Natural killer cell (primary cell): ENCODE data around the gene HPCA. TPM values are rescaled to one million over a fixed set of nuclear protein-coding genes. Genes with fewer than 3 reads are reported as not detected.

ENCODE experiments used
- ATAC-seq, 3 donors: fragments of 150-1000 bp in 2 of 3; fragments of 200-7000 bp in 1 of 3; cut with Tn5 transposase; 1 replicate in 1 of 3; 2 replicates in 2 of 3; pipeline ENCODE4 v1.10.0; 2021; ENCODE audit warnings: mild to moderate bottlenecking in 2 of 3, moderate library complexity in 2 of 3
- DNase-seq, 2 donors: peaks; one replicate each; pipeline versions ENCODE4 v3.0.0 to v3.0.0-alpha.2; 2013 to 2021; ENCODE audit warnings: mixed read lengths in 1 of 2
- H3K27ac ChIP-seq: one replicate; pipeline ENCODE4 v1.5.1; 2013; ENCODE audit warnings: mild to moderate bottlenecking, low read length
- H3K27me3 ChIP-seq: one replicate; pipeline ENCODE4 v1.6.1; 2013; ENCODE audit warnings: low read length; ENCODE audit not compliant: control insufficient read depth, insufficient read depth
- H3K36me3 ChIP-seq: one replicate; pipeline ENCODE4 v1.6.1; 2013; ENCODE audit warnings: low read length; ENCODE audit not compliant: control insufficient read depth, insufficient read depth
- H3K4me1 ChIP-seq: one replicate; pipeline ENCODE4 v1.6.1; 2013; ENCODE audit warnings: low read length; ENCODE audit not compliant: control insufficient read depth, insufficient read depth
- H3K4me3 ChIP-seq: one replicate; pipeline ENCODE4 v1.5.1; 2013; ENCODE audit warnings: low read length
- H3K9me3 ChIP-seq: one replicate; pipeline ENCODE4 v1.6.1; 2013; ENCODE audit warnings: low read length; ENCODE audit not compliant: control insufficient read depth, insufficient read depth
- H3K27ac Mint-ChIP-seq, 2 donors: one replicate each; pipeline ENCODE4 v1.8.0; 2022; ENCODE audit warnings: mild to moderate bottlenecking in 2 of 2, mixed read lengths in 2 of 2, moderate library complexity in 1 of 2
- H3K27me3 Mint-ChIP-seq, 2 donors: one replicate each; pipeline ENCODE4 v1.8.0; 2022; ENCODE audit warnings: low read depth in 2 of 2, mixed read lengths in 2 of 2
- H3K36me3 Mint-ChIP-seq: one replicate; pipeline ENCODE4 v1.8.0; 2022; ENCODE audit warnings: mixed read lengths
- H3K4me1 Mint-ChIP-seq, 2 donors: one replicate each; pipeline ENCODE4 v1.8.0; 2022; ENCODE audit warnings: mixed read lengths in 2 of 2
- H3K4me3 Mint-ChIP-seq: one replicate; pipeline ENCODE4 v1.8.0; 2022; ENCODE audit warnings: mild to moderate bottlenecking, moderate library complexity, mixed read lengths
- H3K9me3 Mint-ChIP-seq, 2 donors: one replicate each; pipeline ENCODE4 v1.8.0; 2022; ENCODE audit warnings: mixed read lengths in 2 of 2
- CTCF ChIP-seq: fragments of 200-600 bp; IDR thresholded peaks from one replicate; pipeline ENCODE4 v1.8.0; 2022; ENCODE audit warnings: antibody characterized with exemption
- WGBS: methylation state at CpG from one replicate; pipeline ENCODE4 v1.1.7; 2013; ENCODE audit warnings: missing lambda C conversion rate; ENCODE audit not compliant: insufficient coverage; 5-methylcytosine and 5-hydroxymethylcytosine counted together
- intact Hi-C: fragments of 100-400 bp; cut with micrococcal nuclease; formaldehyde crosslinking; loops from one replicate; pipeline ENCODE4 v1.14.2; 2022
- total RNA-seq, 4 donors: library from RNA; stranded (reverse); fragments of 120-200 nt in 1 of 4; gene quantifications; one replicate each; pipeline versions ENCODE4 v1.2.3 to v1.2.4, GENCODE V29; 2013 to 2022

The HPCA gene
- total RNA-seq, 3 donors from 2014 or later (not counting 1 experiment from before 2014, with no cell fraction given) = 0.59 TPM; not detected in 2

- TF ChIP-seq CTCF = no peak
- no peak overlapping the region for H3K4me3 ChIP-seq
- peaks cover 6 to 7% of the 10 kb centered on the region in 2 donors for H3K27me3 Mint-ChIP-seq
- no peak overlapping the region for H3K4me3 Mint-ChIP-seq
- no peak overlapping the region for H3K27ac ChIP-seq
- H3K27me3 ChIP-seq = peaks cover under 1% of the 10 kb centered on the region
- 96% methylated on average over 8 of the region's 8 CpGs for WGBS
- H3K4me1 Mint-ChIP-seq = peaks cover 5 to 6% of the 10 kb centered on the region in 2 donors
- no peaks in the 10 kb centered on the region for H3K9me3 ChIP-seq
- peaks cover 12% of the 10 kb centered on the region for H3K36me3 Mint-ChIP-seq
- H3K4me1 ChIP-seq = no peaks in the 10 kb centered on the region
- no peak for DNase-seq
- H3K27ac Mint-ChIP-seq = no peak overlapping the region
- intact Hi-C loops = no loop called here
- no peak for ATAC-seq
- H3K9me3 Mint-ChIP-seq = no peaks in the 10 kb centered on the region
- peaks cover 20% of the 10 kb centered on the region for H3K36me3 ChIP-seq
Observed at GRCh38 chr1:32864375-32865019, 21.8 kb upstream of the HPCA start.

DNA sequence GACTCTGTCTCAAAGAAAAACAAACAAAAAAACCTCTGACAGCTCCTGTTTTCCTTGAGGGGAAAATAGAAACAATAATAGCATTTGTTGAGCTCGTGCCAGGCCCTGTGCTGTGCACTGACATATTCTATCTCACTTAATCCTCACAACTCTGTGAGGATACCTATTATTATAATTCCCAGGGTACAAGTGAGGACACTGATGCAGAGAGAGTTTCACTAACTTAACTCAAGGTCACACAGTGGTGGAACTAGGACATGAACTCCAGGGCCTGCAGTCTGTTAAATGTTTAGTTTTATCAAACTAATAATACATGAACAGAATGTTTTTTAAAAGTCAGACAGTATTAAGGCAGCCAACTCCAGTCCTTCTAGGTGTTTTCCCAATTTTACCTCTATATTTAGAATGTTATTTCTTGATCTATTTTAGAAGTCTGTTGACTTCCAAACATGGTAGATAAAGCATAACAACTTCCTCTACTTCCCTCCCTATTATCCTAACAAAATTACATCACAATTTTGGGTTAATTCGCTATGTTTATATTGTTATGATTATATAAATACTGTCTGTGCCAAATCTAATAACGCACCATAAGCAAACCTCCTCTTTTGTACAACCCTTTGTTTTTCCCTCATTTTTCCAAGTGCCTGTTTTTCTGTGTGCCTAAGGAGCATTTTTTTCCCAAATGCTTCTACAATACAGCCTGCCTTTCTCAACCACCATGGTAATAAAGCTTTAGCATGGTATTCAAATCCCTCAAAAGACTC lies 20.5 kb upstream of the HPCA start:
- peaks cover 8% of the 10 kb centered on the region for H3K27me3 ChIP-seq
- no peak overlapping the region for H3K27ac ChIP-seq
- H3K4me1 Mint-ChIP-seq = peaks cover 6 to 15% of the 10 kb centered on the region in 2 donors
- H3K4me3 Mint-ChIP-seq = no peak overlapping the region
- peaks cover 12% of the 10 kb centered on the region for H3K36me3 Mint-ChIP-seq
- H3K4me3 ChIP-seq = no peak overlapping the region
- no peak for DNase-seq
- peaks cover 10 to 14% of the 10 kb centered on the region in 2 donors for H3K27me3 Mint-ChIP-seq
- H3K9me3 Mint-ChIP-seq = no peaks in the 10 kb centered on the region
- ATAC-seq = no peak
- peaks cover 7% of the 10 kb centered on the region for H3K4me1 ChIP-seq
- intact Hi-C loops = no loop called here
- no peaks in the 10 kb centered on the region for H3K9me3 ChIP-seq
- WGBS = 100% methylated on average over 2 of the region's 3 CpGs
- TF ChIP-seq CTCF = no peak
- peaks cover 19% of the 10 kb centered on the region for H3K36me3 ChIP-seq
- no peak overlapping the region for H3K27ac Mint-ChIP-seq

DNA sequence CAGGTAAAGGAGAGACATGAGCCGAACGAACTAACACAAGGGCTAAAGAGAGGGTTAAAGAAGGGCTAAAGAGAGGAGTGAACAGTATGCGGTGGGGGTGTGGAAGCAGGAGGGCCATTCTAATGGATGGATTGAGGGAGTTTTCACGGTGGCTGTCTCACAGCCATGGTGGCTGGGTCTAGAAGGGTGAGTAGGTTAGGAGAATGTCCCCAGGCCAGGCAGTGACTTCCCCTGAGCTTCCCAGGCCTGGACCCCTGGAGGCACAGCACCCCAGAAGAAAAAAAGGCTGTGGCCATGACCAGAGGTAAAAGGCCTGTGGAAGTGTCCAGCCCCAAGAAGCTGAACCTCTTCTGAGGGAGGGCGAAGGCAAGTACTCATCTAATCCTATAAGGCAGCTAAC lies 19.1 kb upstream of the HPCA start:
- no peak for DNase-seq
- no peak overlapping the region for H3K27ac Mint-ChIP-seq
- Histone ChIP-seq H3K27ac (no peak overlapping the region), H3K9me3 (no peaks in the 10 kb centered on the region), H3K36me3 (peaks cover 15% of the 10 kb centered on the region), H3K27me3 (peaks cover 20% of the 10 kb centered on the region), H3K4me3 (no peak overlapping the region), H3K4me1 (peaks cover 19% of the 10 kb centered on the region)
- no peak overlapping the region for H3K4me3 Mint-ChIP-seq
- TF ChIP-seq CTCF = no peak
- no peaks in the 10 kb centered on the region for H3K9me3 Mint-ChIP-seq
- intact Hi-C loops = no loop called here
- peaks cover 6 to 20% of the 10 kb centered on the region in 2 donors for H3K4me1 Mint-ChIP-seq
- ATAC-seq = no peak
- WGBS = 96% methylated on average over 5 of the region's 5 CpGs
- peaks cover 8% of the 10 kb centered on the region for H3K36me3 Mint-ChIP-seq
- peaks cover 10 to 24% of the 10 kb centered on the region in 2 donors for H3K27me3 Mint-ChIP-seq
